Limb (tissue), 2 donors: Measurements from ENCODE around the gene GPR146.

Experiments used
- DNase-seq, 2 donors: peaks; one replicate each; pipeline ENCODE4 v3.0.0-alpha.2; 2016; ENCODE audit errors: extremely low spot score in 2 of 2

Gene GPR146

GRCh38 chr7:1011297-1012003, 32.9 kb upstream of the GPR146 start:
- no peak for DNase-seq

- no peak for DNase-seq
Measured at GRCh38 chr7:1012004-1012715, 32.2 kb upstream of the GPR146 start.

- no peak for DNase-seq
Measured at GRCh38 chr7:1012716-1013095, 31.6 kb upstream of the GPR146 start.

- DNase-seq, result no peak
Measured at GRCh38 chr7:1013581-1013980, 30.8 kb upstream of the GPR146 start.

- DNase-seq, result no peak
Measured at GRCh38 chr7:1014681-1015080, 29.7 kb upstream of the GPR146 start.

- DNase-seq, result no peak
Measured at GRCh38 chr7:1015196-1016121, 28.9 kb upstream of the GPR146 start.

GRCh38 chr7:1016577-1017531, 27.5 kb upstream of the GPR146 start:
- no peak for DNase-seq

GRCh38 chr7:1017586-1018333, 26.6 kb upstream of the GPR146 start:
- DNase-seq, result no peak

- DNase-seq, result no peak
Measured at GRCh38 chr7:1018334-1018695, 26.0 kb upstream of the GPR146 start.

GRCh38 chr7:1019255-1019785, 25.0 kb upstream of the GPR146 start:
- no peak for DNase-seq

GRCh38 chr7:1019789-1020610, 24.3 kb upstream of the GPR146 start:
- no peak for DNase-seq

GRCh38 chr7:1020849-1021251, 23.5 kb upstream of the GPR146 start:
- no peak for DNase-seq

GRCh38 chr7:1021366-1021765, 23.0 kb upstream of the GPR146 start:
- no peak for DNase-seq

- no peak for DNase-seq
Measured at GRCh38 chr7:1021931-1022330, 22.4 kb upstream of the GPR146 start.

GRCh38 chr7:1022356-1022755, 22.0 kb upstream of the GPR146 start:
- DNase-seq, result no peak

GRCh38 chr7:1022801-1023465, 21.4 kb upstream of the GPR146 start:
- DNase-seq, result no peak

- no peak for DNase-seq
Measured at GRCh38 chr7:1024331-1024841, 20.0 kb upstream of the GPR146 start.
